ENCODE data around the gene TRMT61A. TPM values are rescaled to one million over a fixed set of nuclear protein-coding genes. Genes with fewer than 3 reads are reported as not detected.

The TRMT61A gene
- total and polyA plus RNA-seq, 2 of the 4 experiments (the other 2 are of a cell fraction), result 5.7 to 16.2 TPM

GRCh38 chr14:103492156-103492925 is 36.7 kb upstream of the TRMT61A start:
- Histone ChIP-seq H3K9me1 (ENCODE audit: insufficient read depth, low read length) (peaks cover 9% of the 10 kb centered on the region), H3K14ac (replicated peaks; ENCODE audit: low read depth, low read length) (no peak overlapping the region), H3K18ac (ENCODE audit: low read depth, low read length) (no peak overlapping the region), H2AK5ac (ENCODE audit: low read depth, low read length) (no peak overlapping the region), H3K27me3 (ENCODE audit: control insufficient read depth, insufficient read depth, low read length) (no peaks in the 10 kb centered on the region), H4K5ac (ENCODE audit: low read depth, low read length) (no peak overlapping the region), H2AK9ac (replicated peaks; ENCODE audit: low read depth, low read length, poor library complexity) (no peak overlapping the region), H2AFZ (replicated peaks; ENCODE audit: low read length, poor library complexity) (no peak overlapping the region), H3K23ac (ENCODE audit: low read depth, low read length) (no peak overlapping the region), H3K4me1 (ENCODE audit: control insufficient read depth, insufficient read depth, low read length) (peaks cover 13% of the 10 kb centered on the region), H3K56ac (ENCODE audit: extremely low read depth, insufficient read depth, low read length) (no peak overlapping the region), H2BK20ac (ENCODE audit: low read depth, low read length) (no peak overlapping the region), H2BK5ac (ENCODE audit: low read depth, low read length, poor library complexity, severe bottlenecking) (no peak overlapping the region), H3K4me2 (ENCODE audit: low read depth, low read length) (no peak overlapping the region), H3K9ac (ENCODE audit: low read depth, low read length) (no peak overlapping the region), H3K4me3 (ENCODE audit: insufficient read depth, low read depth, low read length) (no peak overlapping the region), H3K36me3 (ENCODE audit: control insufficient read depth, insufficient read depth, low read length) (peaks cover 49% of the 10 kb centered on the region), H4K8ac (ENCODE audit: low read depth in 2 of 2, low read length in 2 of 2) (no peak overlapping the region), H2BK120ac (ENCODE audit: low read depth, low read length) (no peak overlapping the region), H3K79me1 (ENCODE audit: low read depth in 1 of 2, low read length in 2 of 2) (peaks cover 19 to 62% of the 10 kb centered on the region in 2 experiments), H3K9me3 (ENCODE audit: control insufficient read depth, insufficient read depth, low read length) (no peaks in the 10 kb centered on the region), H3K27ac (ENCODE audit: insufficient read depth, low read length) (no peak overlapping the region), H2BK15ac (ENCODE audit: low read depth, low read length) (no peak overlapping the region), H4K91ac (ENCODE audit: insufficient read depth, low read depth, low read length) (no peak overlapping the region), H3K4ac (ENCODE audit: low read depth, low read length) (no peak overlapping the region), H4K20me1 (ENCODE audit: insufficient read depth, low read length) (peaks cover 14% of the 10 kb centered on the region; the same call in 1 of the 2 replicates)
- DNase-seq (no peak), ATAC-seq (ENCODE audit: low read depth) (no peak)
- dilution Hi-C loops (cut with HindIII; ENCODE audit: low sequenced_read_pairs, unreplicated experiment) (no loop called here), intact Hi-C loops (cut with micrococcal nuclease) (no loop called here), in situ Hi-C loops (cut with MboI; ENCODE audit: low sequenced_read_pairs) (no loop called here)
- no CpG with 5 or more reads among the region's 6 CpGs for WGBS, 2 experiments (ENCODE audit: extremely low coverage in 2 of 2, insufficient read length in 1 of 2)
- ChIA-PET POLR2A (ENCODE audit: unreplicated experiment) (no interaction called here), CTCF (no interaction called here)
- no peak for TF ChIP-seq RFX5 (IDR thresholded peaks at IDR 0.05; ENCODE audit: low read depth, low read length)
- no peak for TF ChIP-seq MXI1 (IDR thresholded peaks at IDR 0.05; ENCODE audit: borderline replicate concordance, low read depth, low read length)
- no peak for TF ChIP-seq MAZ (IDR thresholded peaks at IDR 0.05; ENCODE audit: borderline replicate concordance, low read depth, low read length)
- TF ChIP-seq FOS (IDR thresholded peaks at IDR 0.05; ENCODE audit: low read depth, low read length), result no peak
- TF ChIP-seq CTCF (conservative IDR thresholded peaks at IDR 0.05; ENCODE audit: low read depth, low read length), result no peak
- no peak for TF ChIP-seq RAD21 (IDR thresholded peaks at IDR 0.05; ENCODE audit: low read length)
- TF ChIP-seq BHLHE40 (IDR thresholded peaks at IDR 0.05; ENCODE audit: low read depth, low read length), result no peak
- TF ChIP-seq MAFK (IDR thresholded peaks at IDR 0.05; ENCODE audit: low read depth, low read length), result no peak
- TF ChIP-seq, protein P1, sequence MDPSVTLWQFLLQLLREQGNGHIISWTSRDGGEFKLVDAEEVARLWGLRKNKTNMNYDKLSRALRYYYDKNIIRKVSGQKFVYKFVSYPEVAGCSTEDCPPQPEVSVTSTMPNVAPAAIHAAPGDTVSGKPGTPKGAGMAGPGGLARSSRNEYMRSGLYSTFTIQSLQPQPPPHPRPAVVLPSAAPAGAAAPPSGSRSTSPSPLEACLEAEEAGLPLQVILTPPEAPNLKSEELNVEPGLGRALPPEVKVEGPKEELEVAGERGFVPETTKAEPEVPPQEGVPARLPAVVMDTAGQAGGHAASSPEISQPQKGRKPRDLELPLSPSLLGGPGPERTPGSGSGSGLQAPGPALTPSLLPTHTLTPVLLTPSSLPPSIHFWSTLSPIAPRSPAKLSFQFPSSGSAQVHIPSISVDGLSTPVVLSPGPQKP (IDR thresholded peaks at IDR 0.05; ENCODE audit: borderline replicate concordance, low read depth, low read length), result no peak
- TF ChIP-seq NFE2L2 (IDR thresholded peaks at IDR 0.05; ENCODE audit: low read depth, low read length), result no peak
- no TSS peak for BruUV-seq (replicated peaks)
